ENCODE data around the gene PTPRE. TPM values are rescaled to one million over a fixed set of nuclear protein-coding genes. Genes with fewer than 3 reads are reported as not detected.

Gene PTPRE
- total RNA-seq, 2 experiments from 2014 or later: 19.9 to 22.3 TPM

DNA sequence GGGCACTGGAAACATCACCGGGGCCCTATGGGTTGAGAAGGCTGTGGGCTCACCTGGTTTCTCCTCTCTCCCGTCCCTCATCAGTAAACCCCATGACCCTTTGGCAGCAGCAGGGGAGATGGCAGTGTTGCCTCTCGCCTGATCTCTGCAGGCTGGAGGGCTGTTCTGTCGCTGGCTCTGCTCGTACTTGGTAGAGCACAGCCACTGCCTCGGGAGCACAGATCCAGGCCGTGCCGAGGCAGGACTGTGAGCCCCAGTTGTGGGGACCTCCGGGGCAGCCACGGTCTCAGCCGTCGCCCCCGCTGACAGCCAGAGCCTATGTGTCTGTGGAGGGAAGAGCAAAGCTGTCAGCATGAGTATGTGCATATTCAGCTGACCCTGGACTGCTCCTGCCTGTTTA lies 94.9 kb downstream of the PTPRE start:
- no peak overlapping the region for H3K4me3 Mint-ChIP-seq
- POLR2A ChIA-PET: interaction anchor here (1.5 to 2.0 kb wide), 2 partner anchors 11 to 12 kb away, joined by 4 read pairs; no protein-coding TSS in a partner anchor
- H3K27ac Mint-ChIP-seq: no peak overlapping the region
- no peaks in the 10 kb centered on the region for H3K9me3 Mint-ChIP-seq
- no peaks in the 10 kb centered on the region for H3K36me3 Mint-ChIP-seq (ENCODE audit: low read depth)
- H3K27me3 Mint-ChIP-seq: peaks cover 25% of the 10 kb centered on the region
- DNase-seq: no peak
- TF ChIP-seq, protein P1, sequence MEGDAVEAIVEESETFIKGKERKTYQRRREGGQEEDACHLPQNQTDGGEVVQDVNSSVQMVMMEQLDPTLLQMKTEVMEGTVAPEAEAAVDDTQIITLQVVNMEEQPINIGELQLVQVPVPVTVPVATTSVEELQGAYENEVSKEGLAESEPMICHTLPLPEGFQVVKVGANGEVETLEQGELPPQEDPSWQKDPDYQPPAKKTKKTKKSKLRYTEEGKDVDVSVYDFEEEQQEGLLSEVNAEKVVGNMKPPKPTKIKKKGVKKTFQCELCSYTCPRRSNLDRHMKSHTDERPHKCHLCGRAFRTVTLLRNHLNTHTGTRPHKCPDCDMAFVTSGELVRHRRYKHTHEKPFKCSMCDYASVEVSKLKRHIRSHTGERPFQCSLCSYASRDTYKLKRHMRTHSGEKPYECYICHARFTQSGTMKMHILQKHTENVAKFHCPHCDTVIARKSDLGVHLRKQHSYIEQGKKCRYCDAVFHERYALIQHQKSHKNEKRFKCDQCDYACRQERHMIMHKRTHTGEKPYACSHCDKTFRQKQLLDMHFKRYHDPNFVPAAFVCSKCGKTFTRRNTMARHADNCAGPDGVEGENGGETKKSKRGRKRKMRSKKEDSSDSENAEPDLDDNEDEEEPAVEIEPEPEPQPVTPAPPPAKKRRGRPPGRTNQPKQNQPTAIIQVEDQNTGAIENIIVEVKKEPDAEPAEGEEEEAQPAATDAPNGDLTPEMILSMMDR (IDR thresholded peaks at IDR 0.05): no peak
- ATAC-seq: no peak
- intact Hi-C loops (cut with micrococcal nuclease): no loop called here
- H3K4me1 Mint-ChIP-seq (ENCODE audit: low read depth): no peaks in the 10 kb centered on the region
- CTCF ChIA-PET: interaction anchor here (0.9 to 3.8 kb wide), 3 partner anchors 9 to 34 kb away, joined by 3 to 29 read pairs (median 3); no protein-coding TSS in a partner anchor

DNA sequence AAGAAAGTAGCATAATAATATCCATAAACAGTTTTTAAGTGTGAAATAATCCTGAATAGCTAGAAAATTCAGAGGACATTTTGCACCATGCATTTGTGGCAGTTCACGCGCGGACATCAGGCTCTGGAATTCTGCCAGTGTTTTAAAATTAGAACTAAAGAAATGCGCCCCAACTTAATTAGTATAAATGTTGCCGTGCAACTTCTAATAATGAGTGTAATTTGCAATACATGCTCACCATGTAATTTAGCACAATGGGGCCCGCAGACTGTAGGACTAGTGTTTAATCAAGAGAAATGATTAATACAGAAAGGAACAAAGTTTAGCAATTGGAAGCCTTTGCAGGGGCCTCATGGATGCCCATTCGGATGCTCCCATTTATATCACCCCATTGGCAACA lies 96.6 kb downstream of the PTPRE start:
- no peak for ATAC-seq

DNA sequence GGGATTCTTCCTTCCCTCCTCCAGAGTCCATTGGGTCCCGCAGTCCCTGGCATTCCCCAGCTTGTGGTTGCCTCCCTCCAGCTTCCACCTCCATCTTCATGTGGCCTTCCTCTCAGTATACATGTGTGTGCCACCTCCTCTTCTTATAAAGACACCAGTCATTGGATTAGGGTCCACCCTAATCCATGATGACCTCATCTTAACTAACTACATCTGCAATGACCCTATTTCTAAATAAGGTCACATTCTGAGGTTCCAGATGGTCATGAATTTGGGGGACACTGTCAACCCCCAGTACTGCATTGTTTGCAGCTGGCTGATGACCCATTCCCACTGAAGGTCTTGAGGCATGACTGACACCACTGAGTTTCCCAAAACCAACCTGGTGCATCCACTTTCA lies 99.0 kb downstream of the PTPRE start:
- ATAC-seq (no peak), DNase-seq (no peak)
- H3K36me3 Mint-ChIP-seq (ENCODE audit: low read depth): no peaks in the 10 kb centered on the region
- TF ChIP-seq, protein P1 (IDR thresholded peaks at IDR 0.05): no peak
- no peak overlapping the region for H3K27ac Mint-ChIP-seq
- H3K27me3 Mint-ChIP-seq: peaks cover 12% of the 10 kb centered on the region
- POLR2A ChIA-PET: no interaction called here
- CTCF ChIA-PET: no interaction called here
- intact Hi-C loops (cut with micrococcal nuclease): no loop called here
- H3K9me3 Mint-ChIP-seq: no peaks in the 10 kb centered on the region
- H3K4me3 Mint-ChIP-seq: no peak overlapping the region
- no peaks in the 10 kb centered on the region for H3K4me1 Mint-ChIP-seq (ENCODE audit: low read depth)

More for the DNA sequence above, 96.6 kb downstream of the PTPRE start:
- Mint-ChIP-seq H3K4me3 (no peak overlapping the region), H3K27me3 (peaks cover 21% of the 10 kb centered on the region), H3K27ac (no peak overlapping the region), H3K9me3 (no peaks in the 10 kb centered on the region), H3K4me1 (ENCODE audit: low read depth) (no peaks in the 10 kb centered on the region), H3K36me3 (ENCODE audit: low read depth) (no peaks in the 10 kb centered on the region)
- POLR2A ChIA-PET: interaction anchor here (1.5 kb wide), 1 partner anchor 12 kb away, joined by 4 read pairs; no protein-coding TSS in a partner anchor
- intact Hi-C loops (cut with micrococcal nuclease): no loop called here
- no peak for DNase-seq
- TF ChIP-seq, protein P1 (IDR thresholded peaks at IDR 0.05): no peak
- CTCF ChIA-PET: interaction anchor here (0.7 to 3.8 kb wide), 2 partner anchors 8 to 97 kb away, joined by 4 to 29 read pairs; partner anchors contain the start of gene PTPRE

DNA sequence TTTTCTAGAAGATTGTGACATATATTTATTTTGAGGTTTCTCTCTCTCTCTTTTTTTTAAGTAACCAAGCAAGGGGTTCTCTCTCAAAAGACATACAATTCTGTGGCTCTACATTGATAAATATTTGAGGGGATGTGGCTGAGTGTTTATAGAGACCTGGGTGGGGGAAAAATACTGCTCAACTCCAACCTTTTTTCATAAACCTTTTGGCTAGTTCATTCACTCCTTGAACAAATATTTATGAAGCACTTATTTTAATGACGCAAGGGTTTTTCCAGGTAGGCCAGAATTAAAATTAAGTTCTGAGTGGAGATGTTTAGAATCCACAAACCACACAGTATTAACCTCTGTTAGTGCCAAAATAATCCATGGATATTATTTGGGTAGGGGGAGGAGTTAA lies 100.2 kb downstream of the PTPRE start:
- Mint-ChIP-seq H3K4me3 (no peak overlapping the region), H3K36me3 (ENCODE audit: low read depth) (no peaks in the 10 kb centered on the region), H3K9me3 (no peaks in the 10 kb centered on the region), H3K4me1 (ENCODE audit: low read depth) (peaks cover 8% of the 10 kb centered on the region), H3K27me3 (peaks cover 12% of the 10 kb centered on the region), H3K27ac (no peak overlapping the region)
- TF ChIP-seq, protein P1 (IDR thresholded peaks at IDR 0.05): no peak
- ChIA-PET POLR2A (no interaction called here), CTCF (interaction anchor here (1.4 to 7.2 kb wide), 2 partner anchors 62 to 99 kb away, joined by 3 to 188 read pairs; partner anchors contain the start of gene PTPRE)
- DNase-seq: no peak
- intact Hi-C loops (cut with micrococcal nuclease): no loop called here
- ATAC-seq: no peak

DNA sequence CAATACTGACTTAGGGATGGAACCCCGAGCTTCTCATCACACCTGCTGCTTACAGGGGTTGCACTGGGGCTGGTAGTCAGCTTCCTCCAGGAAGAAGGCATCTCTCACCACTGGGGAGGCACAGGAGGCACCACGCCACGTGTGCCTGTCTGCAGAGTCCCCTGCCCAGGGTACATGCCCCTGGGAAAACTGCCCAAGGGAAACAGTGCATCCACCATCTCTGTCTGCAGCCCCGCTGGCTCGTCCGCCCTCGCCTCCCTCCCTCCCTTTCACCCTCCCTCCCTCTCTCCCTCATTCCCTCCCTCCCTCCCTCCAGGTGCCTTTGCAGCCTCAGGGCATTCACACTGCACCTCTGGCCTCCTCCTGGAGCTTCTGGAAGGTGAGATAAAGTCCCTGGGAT lies 101.1 kb downstream of the PTPRE start:
- POLR2A ChIA-PET: no interaction called here

More for the DNA sequence above, 101.1 kb downstream of the PTPRE start:
- H3K4me1 Mint-ChIP-seq (ENCODE audit: low read depth): peaks cover 8% of the 10 kb centered on the region
- H3K27me3 Mint-ChIP-seq: peaks cover 12% of the 10 kb centered on the region
- H3K36me3 Mint-ChIP-seq (ENCODE audit: low read depth): no peaks in the 10 kb centered on the region
- TF ChIP-seq, protein P1 (IDR thresholded peaks at IDR 0.05): no peak
- intact Hi-C loops (cut with micrococcal nuclease): no loop called here
- CTCF ChIA-PET: interaction anchor here (0.7 to 7.2 kb wide), 4 partner anchors 16 to 100 kb away, joined by 3 to 188 read pairs (median 20); partner anchors contain the start of gene PTPRE
- no peaks in the 10 kb centered on the region for H3K9me3 Mint-ChIP-seq
- DNase-seq: no peak
- ATAC-seq: no peak
- H3K27ac Mint-ChIP-seq: no peak overlapping the region
- H3K4me3 Mint-ChIP-seq: no peak overlapping the region

All from activated CD8-positive, alpha-beta T cell treated with anti-CD3 and anti-CD28 coated beads for 36 hours (primary cell).